GM18507 (cell line): ENCODE measurements around the gene RPL10.

Experiments used
- DNase-seq: peaks from one replicate; pipeline ENCODE4 v3.0.0; 2011; ENCODE audit warnings: low read depth; ENCODE audit not compliant: insufficient read length; ENCODE audit errors: extremely low spot score
- FAIRE-seq: peaks from 2 replicates; lab custom pipeline; 2011; peaks lifted over from hg19 to GRCh38; lab: Jason Lieb, UNC

RPL10 gene

GRCh38 chrX:154359362-154360154 lies 38.6 kb upstream of the RPL10 start:
- no peak for FAIRE-seq
- DNase-seq: no peak

GRCh38 chrX:154360155-154360713 lies 37.9 kb upstream of the RPL10 start:
- DNase-seq: no peak
- FAIRE-seq: no peak

- DNase-seq (no peak), FAIRE-seq (no peak)
These were observed 36.0 kb upstream of the RPL10 start for GRCh38 chrX:154362085-154362742.

- no peak for FAIRE-seq
- no peak for DNase-seq
These were observed 34.3 kb upstream of the RPL10 start for GRCh38 chrX:154363706-154364439.

GRCh38 chrX:154365052-154365600 lies 33.1 kb upstream of the RPL10 start:
- no peak for DNase-seq

GRCh38 chrX:154365997-154366665 lies 32.0 kb upstream of the RPL10 start:
- no peak for DNase-seq
- FAIRE-seq: no peak

More at GRCh38 chrX:154365052-154365600, 33.1 kb upstream of the RPL10 start:
- no peak for FAIRE-seq

GRCh38 chrX:154366666-154367055 lies 31.5 kb upstream of the RPL10 start:
- FAIRE-seq (no peak), DNase-seq (no peak)

GRCh38 chrX:154367474-154368308 lies 30.5 kb upstream of the RPL10 start:
- DNase-seq: no peak
- no peak for FAIRE-seq

GRCh38 chrX:154368630-154369448 lies 29.3 kb upstream of the RPL10 start:
- DNase-seq (no peak), FAIRE-seq (peak; percentile 88)

GRCh38 chrX:154369449-154370299 lies 28.5 kb upstream of the RPL10 start:
- FAIRE-seq (peak; percentile 81), DNase-seq (no peak)

GRCh38 chrX:154370300-154371016 lies 27.7 kb upstream of the RPL10 start:
- DNase-seq (no peak), FAIRE-seq (no peak)

GRCh38 chrX:154371017-154371788 lies 27.0 kb upstream of the RPL10 start:
- FAIRE-seq (peak; percentile 89), DNase-seq (peak; percentile 54)

- no peak for DNase-seq
These were observed 26.3 kb upstream of the RPL10 start for GRCh38 chrX:154371789-154372300.

GRCh38 chrX:154372612-154373022 lies 25.6 kb upstream of the RPL10 start:
- no peak for DNase-seq
- peak; percentile 87 for FAIRE-seq

More at GRCh38 chrX:154371789-154372300, 26.3 kb upstream of the RPL10 start:
- FAIRE-seq: no peak
